ENCODE data around the gene EIF4G1. TPM values are rescaled to one million over a fixed set of nuclear protein-coding genes. Genes with fewer than 3 reads are reported as not detected.

EIF4G1 gene
- total and polyA plus RNA-seq, 9 donors = 72.4 to 295 (median 206) TPM

DNA sequence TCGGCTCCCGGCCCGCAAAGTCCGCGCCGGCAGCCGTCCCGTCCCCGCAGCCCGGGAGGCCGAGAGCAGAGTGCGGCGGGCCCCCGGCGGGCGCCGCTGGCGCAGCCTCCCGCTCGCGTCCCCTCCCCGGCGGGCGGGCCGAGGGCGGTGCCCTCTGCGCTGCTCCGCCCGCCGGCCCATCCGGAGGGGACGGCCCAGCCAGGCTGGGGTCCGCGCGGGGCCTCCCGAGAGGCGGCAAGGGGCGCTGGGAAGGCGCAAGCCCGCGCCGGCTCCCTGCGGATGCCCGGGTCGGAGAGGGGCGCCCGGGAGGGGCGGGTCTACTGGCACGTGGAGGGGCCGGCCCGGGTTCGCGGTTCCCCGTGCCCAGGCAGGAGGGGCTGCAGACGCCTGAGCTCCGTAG lies 47.1 kb downstream of the EIF4G1 start, which contains the start of the genes CLCN2 and POLR2H:
Gene CLCN2, minus strand, starts transcription at position 74 of the 400 bp plus-strand sequence. CDS start 126 bp downstream, outside the sequence.
Gene POLR2H, plus strand, starts transcription at position 179 of the 400 bp plus-strand sequence. CDS start 1,783 bp downstream, outside the sequence.
- DNase-seq = peak; percentile 69 to 85 (median 79)
- H3K27ac ChIP-seq = peak within 1 kb of the TSS; percentile 95 to 100
- no peaks in the 10 kb centered on the region for H3K27me3 ChIP-seq
- no peaks in the 10 kb centered on the region for H3K9me3 ChIP-seq
- TF ChIP-seq EP300 (IDR thresholded peaks at IDR 0.05) (no peak), POLR2A (IDR thresholded peaks at IDR 0.05) (peak; percentile 82)
- TF ChIP-seq, protein P1, sequence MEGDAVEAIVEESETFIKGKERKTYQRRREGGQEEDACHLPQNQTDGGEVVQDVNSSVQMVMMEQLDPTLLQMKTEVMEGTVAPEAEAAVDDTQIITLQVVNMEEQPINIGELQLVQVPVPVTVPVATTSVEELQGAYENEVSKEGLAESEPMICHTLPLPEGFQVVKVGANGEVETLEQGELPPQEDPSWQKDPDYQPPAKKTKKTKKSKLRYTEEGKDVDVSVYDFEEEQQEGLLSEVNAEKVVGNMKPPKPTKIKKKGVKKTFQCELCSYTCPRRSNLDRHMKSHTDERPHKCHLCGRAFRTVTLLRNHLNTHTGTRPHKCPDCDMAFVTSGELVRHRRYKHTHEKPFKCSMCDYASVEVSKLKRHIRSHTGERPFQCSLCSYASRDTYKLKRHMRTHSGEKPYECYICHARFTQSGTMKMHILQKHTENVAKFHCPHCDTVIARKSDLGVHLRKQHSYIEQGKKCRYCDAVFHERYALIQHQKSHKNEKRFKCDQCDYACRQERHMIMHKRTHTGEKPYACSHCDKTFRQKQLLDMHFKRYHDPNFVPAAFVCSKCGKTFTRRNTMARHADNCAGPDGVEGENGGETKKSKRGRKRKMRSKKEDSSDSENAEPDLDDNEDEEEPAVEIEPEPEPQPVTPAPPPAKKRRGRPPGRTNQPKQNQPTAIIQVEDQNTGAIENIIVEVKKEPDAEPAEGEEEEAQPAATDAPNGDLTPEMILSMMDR (IDR thresholded peaks at IDR 0.05) = peak in 1 of 3 donors; percentile 18
- peaks cover 19% of the 10 kb centered on the region for H3K4me1 ChIP-seq (ENCODE audit: insufficient read depth)
- H3K36me3 ChIP-seq = no peaks in the 10 kb centered on the region
- intact Hi-C loops (cut with DNase I) = loop anchor here in 1 of 4 donors (10.0 kb wide), 1 partner anchor 47 kb away; the partner anchor contains the start of gene EIF4G1
- H3K4me3 ChIP-seq = peak within 1 kb of the TSS; percentile 76
- WGBS, 3 donors = 0 to 2% (median 0%) methylated on average over 10 to 56 of the region's 56 CpGs

DNA sequence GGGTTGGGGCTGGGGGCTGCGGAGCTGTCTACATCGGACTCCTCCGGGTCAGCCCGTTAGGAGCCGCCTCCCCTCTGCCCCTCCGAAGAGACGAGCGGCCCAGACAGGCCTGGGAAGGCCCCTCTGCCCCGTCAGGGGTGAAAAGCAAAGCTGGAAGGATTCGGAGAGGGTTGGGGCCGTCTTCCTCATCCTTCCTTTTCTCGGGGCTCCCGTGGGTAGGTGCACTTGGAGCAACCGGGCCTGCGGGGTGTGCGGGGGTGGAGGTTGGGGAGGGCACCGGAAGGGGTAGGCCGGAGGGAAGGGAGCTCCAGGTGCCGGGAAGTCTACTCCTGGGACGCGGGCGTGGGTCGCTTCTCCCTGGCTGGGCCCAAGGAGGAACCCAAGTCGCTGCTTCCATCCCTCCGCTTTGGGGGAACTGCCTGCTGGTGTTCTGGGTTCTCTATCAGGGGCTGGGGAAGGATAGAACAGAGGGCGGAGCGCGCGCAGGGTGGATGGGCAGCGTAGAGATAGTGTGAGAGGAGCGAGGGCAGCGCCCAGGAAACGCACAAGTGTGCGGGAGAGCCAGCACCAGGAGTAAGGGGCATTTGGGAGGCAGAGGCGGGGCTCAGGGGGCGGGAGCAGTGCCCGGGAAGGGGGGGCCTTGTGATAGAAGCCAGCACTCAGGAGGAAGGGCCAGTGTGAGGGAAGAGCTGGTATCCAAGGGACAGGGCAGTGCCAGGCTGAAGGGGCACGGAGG lies 47.7 kb downstream of the EIF4G1 start:
- peak in 2 of 5 donors; percentile 83 for DNase-seq
- WGBS, 3 donors = 0% methylated on average over 35 to 38 of the region's 38 CpGs

DNA sequence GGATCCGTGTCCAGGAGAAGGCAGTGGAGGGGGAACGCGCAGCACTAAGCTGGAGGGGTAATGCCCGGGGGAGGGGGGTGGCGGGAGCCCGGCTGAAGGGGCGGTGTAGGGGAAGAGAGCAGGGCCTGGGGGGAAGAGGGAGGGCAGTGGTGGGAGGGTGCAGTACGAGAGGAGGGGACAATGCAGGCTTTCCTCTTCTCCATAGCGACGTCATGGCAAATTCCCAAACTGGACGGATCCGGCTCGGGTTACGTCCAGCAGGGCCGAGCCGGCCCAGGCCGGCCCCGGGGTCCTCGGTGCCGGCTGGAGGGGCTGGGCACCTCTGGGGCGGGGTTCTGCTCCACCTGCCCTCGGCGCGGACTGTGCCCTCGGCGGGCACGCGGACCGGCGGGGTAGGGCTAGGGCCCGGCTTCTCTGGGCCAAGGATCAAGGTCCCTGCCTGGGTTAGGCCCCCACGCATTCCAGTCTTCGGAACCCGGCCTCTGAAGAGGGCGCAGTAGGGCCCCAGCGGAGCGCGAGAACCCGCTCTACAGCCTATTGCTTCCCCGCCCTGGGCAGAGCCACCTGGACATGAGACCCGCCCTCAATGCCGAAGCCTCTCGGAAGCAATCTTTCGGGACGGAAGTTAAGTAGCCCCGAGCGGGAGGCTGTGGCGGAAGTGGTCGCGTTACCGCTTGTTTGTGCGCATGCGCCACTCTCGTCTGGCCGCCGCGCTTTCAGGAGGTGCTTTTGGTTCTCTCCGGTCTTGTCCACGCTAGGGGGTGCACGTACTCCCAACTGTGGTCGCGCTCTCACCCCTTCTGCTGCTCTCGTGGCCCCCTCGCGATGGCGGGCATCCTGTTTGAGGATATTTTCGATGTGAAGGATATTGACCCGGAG lies 48.5 kb downstream of the EIF4G1 start:
- TF ChIP-seq POLR2A (IDR thresholded peaks at IDR 0.05) (peak; percentile 79), EP300 (IDR thresholded peaks at IDR 0.05) (no peak)
- TF ChIP-seq, protein P1 (IDR thresholded peaks at IDR 0.05) = peak in 2 of 3 donors; percentile 69 to 74
- Histone ChIP-seq H3K36me3 (no peaks in the 10 kb centered on the region), H3K4me3 (peak overlapping the region; percentile 76), H3K4me1 (ENCODE audit: insufficient read depth) (peaks cover 19% of the 10 kb centered on the region), H3K9me3 (no peaks in the 10 kb centered on the region), H3K27me3 (no peaks in the 10 kb centered on the region), H3K27ac (peak overlapping the region; percentile 95 to 100)
- intact Hi-C loops (cut with DNase I) = loop anchor here in 1 of 4 donors (10.0 kb wide), 1 partner anchor 48 kb away; the partner anchor contains the start of gene EIF4G1
- 0% methylated on average over 53 to 68 of the region's 68 CpGs for WGBS, 3 donors
- DNase-seq = peak; percentile 95 to 98 (median 97)

More for the DNA sequence above, 47.7 kb downstream of the EIF4G1 start:
- H3K9me3 ChIP-seq = no peaks in the 10 kb centered on the region
- no peaks in the 10 kb centered on the region for H3K27me3 ChIP-seq
- H3K4me3 ChIP-seq = peak overlapping the region; percentile 76
- intact Hi-C loops (cut with DNase I) = loop anchor here in 1 of 4 donors (10.0 kb wide), 1 partner anchor 47 kb away; the partner anchor contains the start of gene EIF4G1
- no peak for TF ChIP-seq POLR2A (IDR thresholded peaks at IDR 0.05)
- TF ChIP-seq, protein P1 (IDR thresholded peaks at IDR 0.05) = no peak
- no peak for TF ChIP-seq EP300 (IDR thresholded peaks at IDR 0.05)
- peaks cover 19% of the 10 kb centered on the region for H3K4me1 ChIP-seq (ENCODE audit: insufficient read depth)
- no peaks in the 10 kb centered on the region for H3K36me3 ChIP-seq
- H3K27ac ChIP-seq = peak overlapping the region; percentile 95 to 100
